GM10266 (cell line): ENCODE results near the gene MAP3K14.

Experiments
- DNase-seq: peaks from one replicate; pipeline ENCODE4 v3.0.0; 2012; ENCODE audit errors: extremely low spot score
- CTCF ChIP-seq: IDR thresholded peaks from 2 replicates; pipeline ENCODE4 v1.5.1; 2012; ENCODE audit warnings: mild to moderate bottlenecking, low read depth; ENCODE audit not compliant: control insufficient read depth, insufficient read depth; ENCODE audit errors: missing control alignments

MAP3K14 gene

GRCh38 chr17:45233423-45233924, 83.3 kb downstream of the MAP3K14 start:
- DNase-seq = no peak
- TF ChIP-seq CTCF = no peak

GRCh38 chr17:45232514-45233422, 84.1 kb downstream of the MAP3K14 start:
- no peak for DNase-seq
- TF ChIP-seq CTCF = no peak

- no peak for DNase-seq
- peak; percentile 42 for TF ChIP-seq CTCF
These were observed 85.2 kb downstream of the MAP3K14 start for GRCh38 chr17:45231481-45232116.

- no peak for DNase-seq
- no peak for TF ChIP-seq CTCF
These were observed 85.9 kb downstream of the MAP3K14 start for GRCh38 chr17:45230787-45231480.

GRCh38 chr17:45230410-45230786, 86.4 kb downstream of the MAP3K14 start:
- TF ChIP-seq CTCF = no peak
- no peak for DNase-seq

- no peak for TF ChIP-seq CTCF
- peak; percentile 75 for DNase-seq
These were observed 87.0 kb downstream of the MAP3K14 start for GRCh38 chr17:45229681-45230409.
